Measurements from ENCODE around the gene LAMA5.
A peak's percentile ranks its signal among the peaks of the same experiment; 100 is the strongest.

LAMA5 gene

DNA sequence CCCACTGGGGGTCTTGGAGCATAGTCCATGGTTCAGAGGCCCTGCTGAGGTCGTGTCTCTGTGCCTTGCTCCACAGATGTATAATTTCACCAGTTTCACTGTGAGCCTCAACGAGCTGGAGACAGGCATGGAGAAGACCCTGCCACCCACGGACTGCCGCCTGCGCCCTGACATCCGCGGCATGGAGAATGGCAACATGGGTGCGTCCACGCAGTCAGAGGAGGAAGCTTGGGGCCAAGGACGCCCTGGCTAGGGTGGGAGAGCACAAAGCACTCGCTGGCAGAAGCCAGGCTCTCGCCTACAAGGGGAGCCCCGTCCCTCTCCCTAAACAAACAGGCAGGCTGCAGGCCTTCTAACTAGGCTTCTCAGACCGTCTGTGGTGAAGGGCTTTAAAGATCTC, 78.0 kb downstream of the LAMA5 start:
- FAIRE-seq = no peak
- DNase-seq (ENCODE audit: low spot score) = no peak

- DNase-seq (ENCODE audit: low spot score) (no peak), FAIRE-seq (no peak)
Observed at GRCh38 chr20:62288535-62289105, 78.5 kb downstream of the LAMA5 start.

DNA sequence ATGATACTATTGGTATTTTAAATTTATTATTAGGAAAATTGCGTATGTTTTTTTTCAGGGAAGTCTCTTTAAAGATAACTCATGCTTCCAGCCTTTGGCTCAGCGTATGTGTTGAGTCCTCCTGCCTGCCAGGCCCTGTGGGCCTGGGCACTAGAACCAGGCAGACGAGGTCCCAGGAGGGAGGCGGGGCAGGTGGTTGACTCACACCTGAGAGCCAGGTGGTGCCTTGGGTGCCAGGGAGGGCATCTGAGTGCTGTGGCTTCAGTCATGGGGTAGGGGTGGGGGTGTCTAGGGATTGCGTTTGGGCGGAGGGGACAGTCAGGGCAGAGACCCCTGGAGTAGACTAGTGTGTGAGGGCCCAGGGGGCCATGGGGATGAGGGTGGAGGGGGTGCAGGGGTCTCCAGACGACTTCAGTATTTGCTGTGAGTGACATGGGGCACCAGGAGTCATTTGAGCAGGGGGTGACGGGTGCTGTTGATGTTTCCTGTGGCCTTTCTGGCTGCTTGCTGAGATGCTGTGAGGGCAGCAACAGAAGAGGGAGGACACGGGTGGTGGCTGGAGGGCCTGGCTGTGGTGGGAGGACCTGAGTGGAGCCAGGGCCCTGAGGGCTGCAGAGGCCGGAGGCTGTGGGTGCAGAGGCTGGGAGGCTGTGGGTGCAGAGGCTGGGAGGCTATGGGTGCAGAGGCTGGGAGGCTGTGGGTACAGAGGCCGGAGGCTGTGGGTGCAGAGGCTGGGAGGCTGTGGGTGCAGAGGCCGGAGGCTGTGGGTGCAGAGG, 79.2 kb downstream of the LAMA5 start:
- DNase-seq (ENCODE audit: low spot score) (no peak), FAIRE-seq (no peak)

DNA sequence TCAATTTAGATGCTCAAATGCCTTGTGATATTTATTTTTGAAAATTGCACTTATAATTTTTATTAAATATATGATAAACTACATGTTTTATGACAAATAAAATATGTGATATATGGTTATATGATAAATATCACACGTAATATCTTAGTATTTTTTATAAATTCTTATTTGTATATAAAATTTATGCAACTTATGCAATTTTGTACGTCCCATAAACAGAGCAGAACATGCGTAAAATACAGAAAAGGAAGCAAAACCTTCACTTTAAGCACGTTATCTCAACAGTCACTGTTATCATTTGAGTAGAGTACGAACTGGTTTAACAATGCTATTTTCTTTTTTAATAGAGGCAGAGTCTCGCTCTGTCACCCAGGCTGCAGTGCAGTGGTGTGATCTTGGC, 80.0 kb downstream of the LAMA5 start:
- FAIRE-seq (no peak), DNase-seq (ENCODE audit: low spot score) (no peak)

GRCh38 chr20:62286493-62287064, 80.5 kb downstream of the LAMA5 start:
- DNase-seq (ENCODE audit: low spot score) = no peak
- FAIRE-seq = no peak

GRCh38 chr20:62285722-62286121, 81.4 kb downstream of the LAMA5 start:
- peak; percentile 78 for FAIRE-seq
- DNase-seq (ENCODE audit: low spot score) = no peak

DNA sequence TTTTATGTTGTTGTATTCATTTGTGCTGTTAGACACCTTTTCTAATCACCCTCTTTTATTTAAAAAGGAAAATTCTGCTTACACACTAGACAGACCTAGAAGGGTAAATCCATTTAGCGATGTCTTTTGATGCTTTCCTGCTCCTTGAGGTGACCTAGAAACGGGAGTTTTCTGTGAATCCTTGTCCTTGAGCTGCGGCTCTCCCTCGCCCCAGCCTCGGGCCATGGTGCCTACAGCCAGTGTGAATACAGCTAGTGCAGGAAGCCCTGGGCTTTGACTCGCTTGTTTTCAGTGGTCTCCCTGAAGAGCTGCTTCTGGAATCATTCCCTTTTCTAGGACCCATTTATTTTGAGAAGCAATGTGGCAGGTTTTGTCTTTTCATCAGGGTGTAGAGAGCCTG, 82.0 kb downstream of the LAMA5 start:
- FAIRE-seq (no peak), DNase-seq (ENCODE audit: low spot score) (no peak)

GRCh38 chr20:62284448-62284847, 82.7 kb downstream of the LAMA5 start:
- no peak for FAIRE-seq
- no peak for DNase-seq (ENCODE audit: low spot score)

- FAIRE-seq = no peak
Observed at GRCh38 chr20:62282877-62283503, 84.1 kb downstream of the LAMA5 start.

GRCh38 chr20:62282103-62282502, 85.0 kb downstream of the LAMA5 start:
- FAIRE-seq (no peak), DNase-seq (ENCODE audit: low spot score) (no peak)

More at GRCh38 chr20:62282877-62283503, 84.1 kb downstream of the LAMA5 start:
- DNase-seq (ENCODE audit: low spot score) = no peak

DNA sequence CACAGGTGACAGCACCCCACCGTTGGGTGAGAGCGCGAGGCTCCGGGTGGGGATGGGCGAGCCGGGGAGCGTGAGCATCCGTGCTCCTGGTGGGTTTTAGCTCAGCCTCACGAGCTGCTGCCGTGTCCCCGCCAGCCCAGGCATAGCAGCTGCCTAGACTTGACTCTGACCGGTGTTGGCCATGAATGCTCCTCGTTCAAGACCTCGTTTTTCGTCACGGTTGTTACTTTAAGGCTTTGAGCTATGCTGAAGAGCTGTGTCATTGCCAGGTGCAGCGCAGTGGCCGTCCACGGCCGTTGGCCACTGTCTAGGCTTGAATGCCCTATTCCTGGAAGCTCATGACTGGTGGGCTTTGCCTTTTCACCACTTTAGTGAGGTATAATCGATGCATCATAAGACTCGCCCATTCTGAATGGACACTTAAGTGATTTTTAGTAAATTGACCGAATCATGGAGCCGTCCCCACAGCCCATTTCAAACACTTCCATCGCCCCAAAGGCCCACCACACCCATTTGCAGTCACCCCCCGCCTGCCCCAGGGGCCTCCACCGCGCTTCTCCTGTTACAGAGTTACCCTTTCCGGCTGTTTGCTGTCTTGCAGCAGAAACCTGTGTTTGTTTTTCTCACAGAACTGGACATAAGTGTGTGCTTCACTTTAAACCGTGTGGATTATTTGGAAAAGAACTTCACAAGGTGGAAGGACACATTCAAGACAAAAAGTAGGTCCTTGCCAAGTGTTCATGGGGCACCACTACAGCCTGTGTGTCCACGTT, 85.8 kb downstream of the LAMA5 start:
- DNase-seq (ENCODE audit: low spot score) = no peak
- FAIRE-seq = no peak

- DNase-seq (ENCODE audit: low spot score) (no peak), FAIRE-seq (no peak)
Observed at GRCh38 chr20:62280303-62280702, 86.8 kb downstream of the LAMA5 start.

DNA sequence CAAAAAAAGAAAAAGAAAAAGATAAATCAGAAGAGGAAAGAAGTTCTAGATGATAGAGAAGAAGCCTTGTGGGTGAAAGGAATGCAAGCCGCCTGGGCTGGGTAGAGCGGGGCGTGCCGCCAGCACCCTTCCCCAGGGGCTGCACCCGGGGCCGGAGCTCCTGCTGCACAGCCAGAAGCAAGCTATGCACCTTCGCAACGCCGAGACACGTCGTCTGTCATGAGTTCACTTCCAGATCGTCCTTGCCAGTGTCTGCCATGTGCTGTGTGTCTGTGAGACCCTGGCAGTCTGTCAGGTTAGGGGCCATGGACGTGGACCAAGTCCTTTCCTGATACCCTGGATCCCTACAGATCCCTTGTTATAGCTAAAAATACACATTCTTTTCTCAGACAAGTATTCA, 89.9 kb downstream of the LAMA5 start:
- DNase-seq (ENCODE audit: low spot score) = no peak
- FAIRE-seq = no peak

DNA sequence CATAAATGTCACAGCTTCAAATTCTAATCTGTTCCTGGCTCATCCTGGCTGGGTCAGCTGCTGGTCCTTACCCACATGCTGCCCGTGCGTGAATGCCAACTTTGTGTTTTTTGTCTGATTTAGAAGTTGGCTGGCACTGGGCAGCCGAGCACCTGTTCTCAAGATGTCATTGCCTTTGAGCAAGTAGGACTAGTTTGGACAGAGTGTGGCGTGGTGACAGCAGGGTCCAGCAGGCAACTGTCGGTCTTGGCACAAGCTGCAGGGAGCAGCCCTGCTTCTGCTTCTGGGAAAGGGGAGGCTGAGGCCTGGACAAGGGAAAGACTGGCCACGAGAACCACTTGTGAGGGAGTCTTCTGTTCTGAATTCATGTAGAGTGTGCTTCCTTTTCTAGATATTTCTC, 90.7 kb downstream of the LAMA5 start:
- DNase-seq (ENCODE audit: low spot score) = no peak
- FAIRE-seq = no peak

DNA sequence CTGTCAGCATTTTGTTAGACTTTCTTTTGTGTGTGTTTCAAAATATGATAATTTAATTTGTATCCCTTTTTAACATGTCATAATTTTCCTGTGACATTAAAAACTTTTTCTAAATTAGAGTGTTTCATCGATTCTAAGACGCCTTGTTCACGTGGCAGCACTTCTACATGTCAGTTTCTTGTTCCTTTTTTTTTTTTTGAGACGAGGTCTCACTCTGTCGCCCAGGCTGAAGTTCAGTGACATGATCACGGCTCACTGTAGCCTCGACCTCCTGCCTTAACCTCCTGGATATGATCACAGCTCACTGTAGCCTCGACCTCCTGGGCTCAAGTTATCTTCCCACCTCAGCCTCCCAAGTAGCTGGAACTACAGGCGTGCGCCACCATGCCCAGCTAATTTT, 91.9 kb downstream of the LAMA5 start:
- FAIRE-seq (no peak), DNase-seq (ENCODE audit: low spot score) (no peak)

DNA sequence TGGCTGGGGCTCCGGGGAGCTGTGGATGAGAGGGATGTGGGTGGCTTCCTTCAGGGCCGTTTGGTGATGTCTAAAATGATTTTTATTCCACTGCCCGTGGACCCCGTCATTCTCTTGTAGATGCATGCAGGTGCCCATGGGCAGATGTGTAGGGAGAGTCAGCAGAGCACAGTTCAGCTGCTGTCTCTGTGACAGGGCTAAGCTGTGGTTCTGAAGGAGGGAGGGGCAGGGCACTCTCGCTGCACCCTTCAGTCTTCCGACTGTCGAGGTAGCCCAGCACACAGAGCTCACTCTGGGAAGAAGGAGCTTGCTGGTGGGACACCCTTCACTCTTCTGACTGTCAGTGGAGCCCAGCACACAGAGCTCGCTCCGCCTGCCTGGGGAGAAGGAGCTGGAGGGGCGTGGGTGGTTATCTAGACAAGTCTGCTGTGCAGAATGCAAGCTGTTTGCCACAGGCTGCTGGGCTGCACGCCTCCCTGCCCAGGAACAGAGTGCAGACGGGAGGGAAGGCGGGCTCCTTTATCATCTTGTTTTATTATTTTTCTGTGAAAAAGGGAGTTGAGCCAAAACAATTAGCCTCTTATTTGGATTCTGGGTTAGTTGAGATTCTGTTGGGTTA, 92.7 kb downstream of the LAMA5 start:
- no peak for DNase-seq (ENCODE audit: low spot score)
- no peak for FAIRE-seq

DNA sequence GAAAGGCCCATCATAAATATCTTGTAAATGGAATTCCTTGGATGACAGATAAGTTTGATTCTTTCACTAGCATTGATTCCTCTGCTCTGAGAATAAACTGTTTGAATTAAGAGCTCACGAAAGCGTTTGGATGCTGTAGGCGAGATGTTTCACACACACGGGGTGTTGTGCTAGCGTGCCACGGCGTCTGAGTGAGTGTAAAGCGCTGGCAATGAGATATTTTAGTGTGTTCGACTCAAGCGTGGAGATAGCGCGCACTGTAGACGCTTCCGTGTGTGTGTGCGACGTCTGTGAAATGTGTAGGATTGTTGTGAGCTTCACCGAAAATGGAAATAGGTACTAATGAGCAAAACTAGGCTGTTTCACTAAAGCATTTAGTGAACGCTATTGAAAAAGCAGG, 93.7 kb downstream of the LAMA5 start:
- DNase-seq (ENCODE audit: low spot score) (no peak), FAIRE-seq (no peak)

DNA sequence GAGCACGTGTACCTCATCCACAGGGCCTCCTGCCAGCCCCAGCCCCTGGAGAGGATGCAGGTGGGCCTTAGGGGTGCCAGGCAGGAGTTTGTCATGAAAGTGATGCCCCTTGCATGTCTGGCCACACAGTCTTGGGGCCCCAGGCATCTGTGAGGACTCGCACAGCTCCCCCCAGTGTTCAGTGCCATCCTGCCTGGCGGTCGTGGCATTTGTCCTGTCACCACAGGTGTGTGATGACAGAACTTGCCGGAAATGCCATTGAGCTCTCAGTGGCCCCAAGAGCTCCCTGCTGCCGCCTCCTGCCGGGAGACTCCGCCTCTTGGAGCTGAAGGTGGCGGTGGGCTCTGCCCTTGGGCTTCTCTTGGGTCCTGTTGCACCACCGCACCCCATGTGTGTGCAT, 94.9 kb downstream of the LAMA5 start:
- no peak for DNase-seq (ENCODE audit: low spot score)
- no peak for FAIRE-seq

DNA sequence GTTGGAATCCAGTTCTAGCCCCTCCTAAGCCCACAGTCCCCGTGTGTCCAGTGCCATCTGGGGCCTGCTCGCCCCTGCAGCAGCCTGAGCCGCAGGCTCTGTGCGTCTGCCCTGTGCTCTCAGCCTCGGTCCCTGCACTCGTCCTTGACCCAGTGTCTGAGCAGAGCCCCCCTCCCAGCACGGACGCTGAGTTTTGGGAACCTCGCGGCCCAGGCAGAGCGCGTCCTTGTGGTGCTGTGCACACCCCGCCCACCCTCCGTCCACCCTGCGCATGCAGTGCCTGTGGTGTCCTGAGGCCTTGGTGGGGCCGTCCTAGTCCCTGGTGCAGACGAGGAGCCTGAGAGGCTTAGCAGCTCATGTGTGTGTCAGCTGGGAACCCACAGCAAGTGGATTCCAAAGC, 97.2 kb downstream of the LAMA5 start:
- FAIRE-seq (peak; percentile 73), DNase-seq (ENCODE audit: low spot score) (no peak)

DNA sequence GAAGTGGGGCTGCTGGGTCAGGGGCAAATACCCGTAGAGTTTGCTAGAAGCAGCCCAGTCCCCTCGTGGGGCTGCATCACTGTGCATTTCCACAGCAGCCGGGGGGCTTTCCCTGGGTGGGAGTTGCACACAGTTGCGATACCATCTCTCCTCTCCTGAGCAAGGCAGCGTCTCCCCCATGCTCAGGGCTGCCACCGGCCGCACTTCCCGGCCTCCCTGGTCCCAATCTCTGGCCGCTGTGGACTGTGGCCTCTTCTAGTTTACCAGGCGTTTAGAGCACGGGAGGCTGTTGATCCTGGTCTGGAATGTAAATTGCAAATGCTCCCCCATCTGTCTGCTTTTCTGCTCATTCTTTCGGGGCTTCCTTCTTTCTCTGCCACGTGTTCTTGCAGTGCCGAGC, 97.7 kb downstream of the LAMA5 start:
- FAIRE-seq (no peak), DNase-seq (ENCODE audit: low spot score) (no peak)

- FAIRE-seq (no peak), DNase-seq (ENCODE audit: low spot score) (no peak)
Observed at GRCh38 chr20:62268228-62268900, 98.7 kb downstream of the LAMA5 start.
